Heart left ventricle (tissue), 13 donors: ENCODE measurements around the gene MRPL33.
"Not testable (repeated sequence)": the region's sequence is repeated elsewhere in the genome, so short reads cannot be mapped to it uniquely, and the experiment has no call there.

ENCODE experiments used
- POLR2A ChIP-seq, 2 donors: fragments of 450-650 bp; IDR thresholded peaks; one replicate each; pipeline ENCODE4 v1.6.1; 2017; ENCODE audit warnings: antibody characterized with exemption in 2 of 2, mild to moderate bottlenecking in 2 of 2, moderate library complexity in 2 of 2
- TF ChIP-seq, protein P1 (sequence below), 12 donors: fragments of 200-600 bp; sonication (generic) in 4 of 12; IDR thresholded peaks; one replicate each; pipeline versions ENCODE4 v1.5.0 to v1.8.0; 2018 to 2022; ENCODE audit warnings: antibody characterized with exemption in 12 of 12, mild to moderate bottlenecking in 5 of 12
- donor health status: ischemic (EF 13 %, LVEDD 7.1; RV severe dilation, severe dysfunction).
- donor health status: DM: no; HTN: yes; CAD: no.
- donor health status: DM: no; HTN: no; CAD: no.
- donor health status: ischemic (EF 25% LVEDD 6.9; RV normal size, moderate dysfunction).
- donor health status: ischemic (EF 25% LVEDD 5.7; RV mildly dilated, moderate dysfunction).
- donor health status: ischemic (EF 35%, LVEDD 5.7; RV mildly dilated, moderate dysfunction).
- donor health status: nonischemic (EF 11% LVEDD 7.7; RV severe dilation, severe dysfunction).
- donor health status: DM: yes; HTN: yes; CAD: no.
- donor health status: PGD.
- donor health status: ischemic (EF 29% LVEDD 5.4; RV normal size, mild dysfunction).
- donor health status: nonischemic (EF 23%, LVEDD 6.1; RV moderate dilation, normal function).

DNA sequence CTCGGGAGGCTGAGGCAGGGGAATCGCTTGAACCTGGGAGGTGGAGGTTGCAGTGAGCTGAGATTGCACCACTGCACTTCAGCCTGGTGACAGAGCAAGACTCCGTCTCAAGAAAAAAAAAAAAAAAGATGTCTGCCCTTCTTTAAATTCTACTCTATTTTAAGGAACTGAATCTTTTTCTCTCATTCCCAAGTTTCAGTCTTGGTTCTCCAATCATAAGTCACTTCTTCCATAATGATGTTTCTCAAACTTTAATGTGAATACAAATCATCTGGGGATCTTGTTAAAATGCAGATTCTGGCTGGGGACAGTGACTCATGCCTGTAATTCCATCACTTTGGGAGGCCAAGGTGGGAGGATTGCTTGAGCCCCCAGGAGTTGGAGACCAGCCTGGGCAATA is 7.0 kb upstream of the MRPL33 start:
- TF ChIP-seq, protein P1, sequence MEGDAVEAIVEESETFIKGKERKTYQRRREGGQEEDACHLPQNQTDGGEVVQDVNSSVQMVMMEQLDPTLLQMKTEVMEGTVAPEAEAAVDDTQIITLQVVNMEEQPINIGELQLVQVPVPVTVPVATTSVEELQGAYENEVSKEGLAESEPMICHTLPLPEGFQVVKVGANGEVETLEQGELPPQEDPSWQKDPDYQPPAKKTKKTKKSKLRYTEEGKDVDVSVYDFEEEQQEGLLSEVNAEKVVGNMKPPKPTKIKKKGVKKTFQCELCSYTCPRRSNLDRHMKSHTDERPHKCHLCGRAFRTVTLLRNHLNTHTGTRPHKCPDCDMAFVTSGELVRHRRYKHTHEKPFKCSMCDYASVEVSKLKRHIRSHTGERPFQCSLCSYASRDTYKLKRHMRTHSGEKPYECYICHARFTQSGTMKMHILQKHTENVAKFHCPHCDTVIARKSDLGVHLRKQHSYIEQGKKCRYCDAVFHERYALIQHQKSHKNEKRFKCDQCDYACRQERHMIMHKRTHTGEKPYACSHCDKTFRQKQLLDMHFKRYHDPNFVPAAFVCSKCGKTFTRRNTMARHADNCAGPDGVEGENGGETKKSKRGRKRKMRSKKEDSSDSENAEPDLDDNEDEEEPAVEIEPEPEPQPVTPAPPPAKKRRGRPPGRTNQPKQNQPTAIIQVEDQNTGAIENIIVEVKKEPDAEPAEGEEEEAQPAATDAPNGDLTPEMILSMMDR (IDR thresholded peaks at IDR 0.05) = not testable (repeated sequence)
- TF ChIP-seq POLR2A (IDR thresholded peaks at IDR 0.05) = not testable (repeated sequence)
